CD4-positive, alpha-beta T cell treated with Interleukin-1 beta for 1 hour (primary cell): ENCODE data around the gene MYO1D.

Source experiments
- DNase-seq, 2 donors: peaks; one replicate each; pipeline ENCODE4 v3.0.0-alpha.2; 2020 to 2022

MYO1D gene

GRCh38 chr17:32520737-32521404 is 356.1 kb downstream of the MYO1D start:
- no peak for DNase-seq

GRCh38 chr17:32520104-32520701 is 356.7 kb downstream of the MYO1D start:
- peak; percentile 55 to 70 for DNase-seq

GRCh38 chr17:32519228-32520103 is 357.5 kb downstream of the MYO1D start:
- peak; percentile 65 to 79 for DNase-seq

DNA sequence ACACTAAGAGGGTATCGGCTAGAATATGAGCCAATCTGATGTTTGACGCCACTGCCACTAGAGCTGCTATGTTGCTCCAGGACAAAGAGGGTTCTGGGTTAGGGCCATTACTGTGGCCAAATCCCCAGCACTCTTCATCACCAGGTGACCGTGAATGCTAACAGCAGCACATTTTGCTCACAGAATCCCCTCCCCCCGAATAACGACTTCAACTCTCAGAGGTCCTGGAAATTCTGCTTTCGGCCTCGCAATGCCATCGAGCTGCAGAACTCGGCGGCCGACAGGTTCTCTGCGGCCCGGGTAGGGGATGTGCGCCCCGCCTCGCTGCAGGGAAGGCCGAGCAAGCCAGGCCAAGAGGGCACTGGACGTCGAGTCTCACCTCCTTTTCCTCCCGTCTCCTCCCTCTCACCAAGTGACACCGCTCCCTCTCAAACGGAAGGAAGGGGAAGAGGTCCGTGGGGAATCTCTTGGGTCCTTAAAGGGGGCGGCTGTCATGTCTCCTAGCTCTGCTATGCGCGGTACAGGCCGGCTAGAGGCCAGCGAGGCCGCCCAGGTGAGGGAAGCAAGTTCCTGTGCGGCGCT is 358.2 kb downstream of the MYO1D start:
- DNase-seq, result no peak

DNA sequence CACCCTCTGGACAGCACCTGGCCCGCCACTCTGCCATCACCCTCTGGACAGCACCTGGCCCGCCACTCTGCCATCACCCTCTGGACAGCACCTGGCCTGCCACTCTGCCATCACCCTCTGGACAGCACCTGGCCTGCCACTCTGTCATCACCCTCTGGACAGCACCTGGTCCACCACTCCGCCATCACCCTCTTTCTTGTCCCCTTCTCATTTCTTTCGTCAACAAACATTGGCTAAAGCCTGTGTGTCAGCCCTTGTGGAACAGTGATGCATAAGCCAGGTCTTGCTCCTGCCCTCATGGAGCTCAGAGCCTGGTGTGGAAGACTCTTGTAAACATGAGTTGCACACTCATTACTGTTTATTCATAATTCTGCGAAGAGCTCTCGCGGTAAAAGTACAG is 358.9 kb downstream of the MYO1D start:
- no peak for DNase-seq

DNA sequence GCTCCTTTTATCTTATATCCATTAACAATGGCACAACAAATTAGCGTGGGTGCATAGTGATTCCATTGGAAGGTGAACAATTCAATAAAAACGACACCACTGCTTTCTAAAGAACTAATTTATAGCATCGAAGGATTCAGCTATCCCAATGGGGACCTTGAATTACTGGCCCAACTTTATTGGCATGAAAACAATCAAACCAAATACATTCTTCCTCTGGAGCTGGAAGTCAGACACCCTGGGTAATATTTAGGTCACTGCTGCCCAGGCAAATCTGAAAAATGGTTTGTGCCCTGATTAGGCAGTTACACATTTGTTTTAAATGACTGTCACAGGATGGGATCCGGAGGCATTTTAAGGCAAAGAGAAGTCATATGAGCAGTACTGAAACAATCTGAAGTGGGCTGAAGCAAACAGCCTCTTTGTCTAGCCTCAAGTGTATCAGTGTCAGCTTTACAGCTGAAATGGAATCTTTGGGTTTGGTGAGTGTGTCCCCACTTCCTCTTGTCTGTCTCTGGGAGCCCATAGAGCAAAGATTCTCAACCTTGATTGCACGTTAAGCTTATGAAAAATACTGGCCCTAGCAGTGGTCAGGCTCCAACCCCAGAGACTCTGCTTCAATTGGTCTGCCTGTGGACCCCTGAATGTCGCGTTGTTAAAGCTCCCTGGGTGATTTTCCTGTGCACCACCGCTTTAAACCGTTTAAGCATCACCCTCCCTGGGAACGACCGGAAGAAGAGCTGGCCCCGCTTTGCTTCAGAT is 359.8 kb downstream of the MYO1D start:
- DNase-seq, result peak in 1 of 2 donors; percentile 21

DNA sequence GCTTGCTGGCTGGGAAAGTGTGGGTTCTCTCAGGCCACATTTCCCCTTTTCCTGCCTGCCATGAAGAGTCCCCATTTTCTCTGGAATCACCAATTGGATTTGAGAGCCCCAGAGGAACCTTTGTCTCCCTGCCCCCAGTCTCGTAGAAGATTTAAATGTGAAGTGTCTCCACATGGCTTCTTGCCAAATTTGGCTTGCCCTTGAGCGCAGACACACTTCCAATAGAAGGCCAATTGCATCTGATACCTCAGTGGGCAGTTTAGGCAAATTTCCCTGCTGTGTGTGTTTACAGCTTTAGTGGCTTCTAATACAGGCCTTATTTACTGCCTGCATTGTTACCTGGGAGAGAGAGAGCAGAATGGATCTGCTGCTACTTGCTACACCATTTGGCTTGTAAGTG is 360.5 kb downstream of the MYO1D start:
- no peak for DNase-seq

- DNase-seq, result no peak
Measured at GRCh38 chr17:32515677-32516383, 361.1 kb downstream of the MYO1D start.

GRCh38 chr17:32514606-32515005 is 362.3 kb downstream of the MYO1D start:
- DNase-seq, result no peak

DNA sequence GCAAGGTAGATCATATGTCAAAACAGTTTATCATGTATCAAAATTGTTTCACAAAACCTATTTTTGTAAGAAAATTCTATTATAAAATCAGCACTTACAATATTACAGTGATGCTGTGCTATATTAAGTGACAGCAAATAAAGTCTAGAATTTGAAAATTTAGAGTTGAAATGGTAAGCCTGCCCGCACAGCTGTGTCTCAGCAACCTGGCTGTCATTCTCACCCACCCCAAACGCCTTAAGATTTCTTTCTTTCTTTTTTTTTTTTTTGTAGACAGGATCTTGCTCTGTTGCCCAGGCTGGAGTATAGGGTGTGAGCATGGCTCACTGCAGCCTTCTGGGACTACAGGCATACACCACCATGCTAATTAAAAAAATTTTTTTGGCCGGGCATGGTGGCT is 363.3 kb downstream of the MYO1D start:
- DNase-seq, result no peak

GRCh38 chr17:32512328-32512727 is 364.6 kb downstream of the MYO1D start:
- DNase-seq, result no peak

DNA sequence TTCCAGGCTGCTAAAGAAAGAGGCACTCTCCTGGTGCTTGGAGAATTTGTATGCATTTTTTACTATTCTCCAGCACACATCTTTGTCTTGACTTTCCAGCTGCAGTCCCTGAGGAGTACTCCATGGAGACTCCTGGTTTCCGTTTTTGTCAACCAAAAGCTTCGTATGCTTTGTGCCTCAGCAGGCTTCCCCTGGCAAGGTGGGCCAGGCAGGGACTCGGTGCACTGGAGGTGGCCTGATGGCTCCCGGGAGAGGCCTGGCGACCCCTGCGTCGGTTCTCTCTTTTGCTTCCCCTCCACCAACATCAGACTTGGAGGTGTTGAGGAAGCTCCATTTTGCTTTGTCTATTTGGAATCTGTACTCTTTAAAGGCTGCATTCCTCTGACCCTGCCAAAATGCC is 366.5 kb downstream of the MYO1D start:
- DNase-seq, result no peak

DNA sequence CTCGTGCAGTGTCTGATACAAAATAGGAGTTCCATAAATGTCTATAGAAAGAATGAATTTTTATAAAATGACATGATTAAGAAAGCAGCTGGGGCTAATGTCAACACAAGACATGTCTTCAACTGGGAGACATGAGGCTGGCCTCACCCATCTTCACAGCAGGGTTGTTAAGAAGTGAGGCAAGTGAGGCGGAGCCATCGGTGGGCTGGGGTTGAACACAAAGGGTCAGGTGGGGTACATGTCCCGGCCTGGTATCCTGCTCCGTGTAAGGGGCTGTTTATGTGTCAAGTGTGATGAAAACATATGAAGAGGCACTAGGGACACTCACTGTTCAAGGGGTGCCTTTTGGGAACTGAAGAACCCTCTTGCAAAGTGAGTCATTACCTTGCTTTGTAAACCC is 368.0 kb downstream of the MYO1D start:
- DNase-seq, result no peak

- peak in 1 of 2 donors; percentile 15 for DNase-seq
Measured at GRCh38 chr17:32504166-32504990, 372.5 kb downstream of the MYO1D start.

- DNase-seq, result peak; percentile 50 to 63
Measured at GRCh38 chr17:32503251-32504165, 373.4 kb downstream of the MYO1D start.

DNA sequence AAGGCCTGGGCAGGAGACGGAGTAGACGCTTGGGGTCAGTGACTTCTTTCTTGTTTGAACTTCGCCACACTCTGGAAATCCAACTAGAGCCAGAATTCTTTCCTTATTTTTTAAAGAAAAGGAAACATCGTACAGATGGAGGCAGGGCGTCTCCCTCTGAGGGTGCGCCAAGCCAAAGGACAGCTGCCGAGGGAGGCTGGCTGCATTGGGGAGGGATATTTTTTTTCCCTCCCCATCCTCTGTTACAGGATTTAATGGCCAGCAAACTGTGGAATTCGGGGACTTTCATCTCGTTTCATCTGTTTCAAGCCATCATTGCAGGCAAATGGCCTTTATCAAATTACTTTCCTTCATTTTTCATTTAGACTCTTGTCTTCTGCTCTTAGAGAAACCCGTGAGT is 374.2 kb downstream of the MYO1D start:
- DNase-seq, result no peak

- no peak for DNase-seq
Measured at GRCh38 chr17:32502013-32502412, 374.9 kb downstream of the MYO1D start.

DNA sequence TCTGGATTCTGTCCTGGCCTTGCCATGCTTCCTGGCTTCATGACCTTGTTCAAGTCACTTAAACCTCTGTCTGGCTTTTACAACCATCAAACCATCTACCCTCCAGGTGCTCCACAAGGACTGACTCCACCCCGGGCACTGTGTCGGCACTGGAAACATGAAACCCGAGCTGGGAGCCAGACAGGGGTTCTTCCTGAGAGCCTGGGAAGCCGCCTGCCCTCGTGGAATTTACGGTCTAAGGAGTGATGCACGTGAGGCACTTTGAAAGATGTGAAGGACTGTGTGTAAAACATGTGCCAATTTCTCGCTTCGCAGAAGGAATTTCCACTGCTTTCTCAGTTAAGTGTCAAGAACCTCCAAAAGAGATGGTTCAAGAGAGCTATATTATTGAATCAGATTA is 378.5 kb downstream of the MYO1D start:
- DNase-seq, result no peak

DNA sequence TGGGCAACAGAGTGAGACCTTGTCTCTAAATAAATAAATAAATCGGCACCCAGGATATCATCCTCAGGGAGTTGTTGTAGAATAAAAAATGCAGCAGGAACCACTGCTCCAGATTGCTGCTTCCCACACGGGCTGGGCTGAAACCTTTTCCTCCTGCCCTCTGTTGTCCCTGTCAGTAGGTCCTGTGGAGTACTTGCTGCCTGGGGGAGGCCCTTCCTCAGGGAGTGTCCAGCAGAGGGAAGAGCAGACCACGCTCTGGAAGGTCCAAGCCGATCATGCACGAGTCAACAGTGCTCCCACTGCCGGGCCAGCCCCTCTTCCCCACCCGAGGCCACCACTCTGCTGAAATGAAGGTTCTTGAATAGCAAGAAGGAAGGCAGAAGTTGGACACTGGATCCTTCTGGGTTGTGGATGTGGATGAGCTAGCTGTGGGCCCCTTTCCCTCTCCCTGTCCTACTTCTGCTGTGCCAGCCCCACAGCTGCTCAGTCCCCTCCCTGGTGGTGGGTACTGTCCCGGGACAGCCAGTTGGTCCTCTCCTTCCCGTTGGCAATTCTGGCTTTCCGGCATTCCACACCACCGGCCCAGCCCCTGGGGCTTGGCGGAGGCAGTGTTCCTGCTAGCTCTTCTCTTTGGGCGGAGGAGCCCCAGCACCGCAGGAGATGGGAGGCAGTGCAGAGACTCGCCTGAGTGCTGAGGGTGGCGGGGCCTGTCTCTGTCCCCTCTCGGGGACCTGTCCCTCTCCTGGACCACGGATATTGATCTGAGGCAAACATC is 379.3 kb downstream of the MYO1D start:
- no peak for DNase-seq
